Myometrial cell (primary cell): ENCODE measurements around the gene IL1B. TPM values are rescaled to one million over a fixed set of nuclear protein-coding genes. Genes with fewer than 3 reads are reported as not detected.

ENCODE experiments used
- total RNA-seq: library from RNA; depleted of rRNA; stranded (reverse); fragments of >200 nt; gene quantifications from 2 replicates; pipeline ENCODE4 v1.2.3, GENCODE V29; 2015

Gene IL1B
- total RNA-seq, result 0.18 TPM in 1 of 2 replicates, not detected in the other

GRCh38 chr2:112836695-112837117 is at the start of gene IL1B:
Gene IL1B (minus strand): TSS chr2:112836779. CDS start chr2:112836229, 550 bp downstream.

GRCh38 chr2:112784199-112785189 is 52.1 kb downstream of the IL1B start, which contains the start of gene IL1A:
Gene IL1A (minus strand): TSS chr2:112784493. CDS start chr2:112783770, 723 bp downstream.

Other genes with a start within 250 kb of the IL1B start
- gene SLC20A1, start 190.8 kb downstream of the IL1B start, total RNA-seq, result 226 and 235 TPM in 2 replicates
- gene NT5DC4, start 115.8 kb downstream of the IL1B start, total RNA-seq, result not detected in 2 replicates
- 4.0 and 7.6 TPM in 2 replicates for gene CKAP2L, start 72.2 kb downstream of the IL1B start, total RNA-seq
- under 0.01 TPM in 1 of 2 replicates, not detected in the other for gene IL1A, start 52.3 kb downstream of the IL1B start, total RNA-seq
- not detected in 2 replicates for gene IL37, start 74.4 kb upstream of the IL1B start, total RNA-seq
- not detected in 2 replicates for gene IL36G, start 141.2 kb upstream of the IL1B start, total RNA-seq
- gene IL36A, start 168.7 kb upstream of the IL1B start, total RNA-seq, result not detected in 2 replicates
- not detected in 2 replicates for gene IL36B, start 216.1 kb upstream of the IL1B start, total RNA-seq
- not detected in 2 replicates for gene IL36RN, start 222.4 kb upstream of the IL1B start, total RNA-seq
- not detected in 2 replicates for gene IL1F10, start 231.2 kb upstream of the IL1B start, total RNA-seq